ENCODE results near the gene TRIM56.

- TF ChIP-seq CTCF (IDR thresholded peaks at IDR 0.05) (no peak), POLR2A (IDR thresholded peaks at IDR 0.05) (no peak)
Observed at GRCh38 chr7:101122933-101123702, 37.8 kb downstream of the TRIM56 start.

Measured in uterus (tissue), 2 donors.